A549 (cell line): ENCODE data around the gene RPTOR. TPM values are rescaled to one million over a fixed set of nuclear protein-coding genes. Genes with fewer than 3 reads are reported as not detected.

Source experiments
- ATAC-seq, 2 experiments: fragments of 200-7000 bp in 1 of 2; fragments of >200 bp in 1 of 2; cut with Nextera tagmentation in 1 of 2; cut with Tn5 transposase in 1 of 2; 3 replicates each; pipeline versions ENCODE4 v1.8.0 to v1.9.1; 2018 to 2020; ENCODE audit warnings: mild to moderate bottlenecking in 1 of 2, moderate library complexity in 1 of 2
- CTCF ChIA-PET: fragments of 300-600 bp; sonication (Branson Sonifier 250); formaldehyde crosslinking; extraction: SDS; loops from one replicate; lab custom pipeline; 2021; ENCODE audit warnings: antibody characterized with exemption, inconsistent platforms; lab: Yijun Ruan, JAX
- POLR2A ChIA-PET: fragments of 350-600 bp; formaldehyde crosslinking; extraction: SDS; loops from one replicate; lab custom pipeline; 2021; ENCODE audit warnings: antibody characterized with exemption, inconsistent platforms; lab: Yijun Ruan, JAX
- DNase-seq, 2 experiments: peaks; one replicate each; pipeline versions ENCODE4 v3.0.0 to v3.0.0-alpha.2; 2011 to 2016; ENCODE audit warnings: low read depth in 1 of 2, low spot score in 1 of 2
- FAIRE-seq: peaks from 2 replicates; lab custom pipeline; 2011; peaks lifted over from hg19 to GRCh38; lab: Jason Lieb, UNC
- H3K27ac ChIP-seq, 2 experiments: fragments of >200 bp; sonication (Bioruptor Twin); formaldehyde crosslinking; 3 replicates each; pipeline ENCODE4 v1.5.1; 2016 to 2017
- H3K4me1 ChIP-seq: fragments of >200 bp; sonication (Bioruptor Twin); formaldehyde crosslinking; 3 replicates; pipeline ENCODE4 v1.6.1; 2016
- H3K4me2 ChIP-seq: fragments of >200 bp; sonication (Bioruptor Twin); formaldehyde crosslinking; 3 replicates; pipeline ENCODE4 v1.6.1; 2016
- H3K4me3 ChIP-seq: fragments of >200 bp; sonication (Bioruptor Twin); formaldehyde crosslinking; 3 replicates; pipeline ENCODE4 v1.5.1; 2016
- H3K9me3 ChIP-seq: fragments of >200 bp; sonication (Bioruptor Twin); formaldehyde crosslinking; 3 replicates; pipeline ENCODE4 v1.6.1; 2016
- EHMT2 ChIP-seq: fragments of 200-600 bp; sonication (generic); IDR thresholded peaks from 2 replicates; pipeline ENCODE4 v1.6.1; 2016; ENCODE audit warnings: antibody characterized with exemption, low read depth, mild to moderate bottlenecking, moderate library complexity
- EP300 ChIP-seq, 2 experiments: fragments of >200 bp; sonication (Bioruptor Twin); formaldehyde crosslinking; IDR thresholded peaks; 2 replicates in 1 of 2; 3 replicates in 1 of 2; pipeline ENCODE4 v1.6.1; 2016 to 2017
- ESRRA ChIP-seq: fragments of 150-350 bp; IDR thresholded peaks from 2 replicates; pipeline ENCODE4 v1.6.1; 2014; ENCODE audit warnings: mild to moderate bottlenecking, low read length, borderline replicate concordance
- FOXS1 ChIP-seq: fragments of 250-450 bp; sonication (Bioruptor Pico); IDR thresholded peaks from 2 replicates; pipeline ENCODE4 v1.5.0; 2020; ENCODE audit warnings: mild to moderate bottlenecking, moderate library complexity
- GATA3 ChIP-seq: IDR thresholded peaks from 2 replicates; pipeline ENCODE4 v1.6.1; 2012; ENCODE audit warnings: borderline replicate concordance
- HEYL ChIP-seq: fragments of 250-450 bp; sonication (Bioruptor Pico); IDR thresholded peaks from 2 replicates; pipeline ENCODE4 v1.8.0; 2021; ENCODE audit warnings: mild to moderate bottlenecking, moderate library complexity
- HOXB13 ChIP-seq: fragments of 250-450 bp; sonication (Bioruptor Pico); IDR thresholded peaks from 2 replicates; pipeline ENCODE4 v1.5.0; 2020; ENCODE audit warnings: low read depth, mild to moderate bottlenecking, moderate library complexity
- HOXB5 ChIP-seq: fragments of 250-450 bp; sonication (Bioruptor Pico); IDR thresholded peaks from 2 replicates; pipeline ENCODE4 v1.5.0; 2020; ENCODE audit warnings: mild to moderate bottlenecking, moderate library complexity
- JUNB ChIP-seq: fragments of >200 bp; sonication (Bioruptor Twin); formaldehyde crosslinking; IDR thresholded peaks from 2 replicates; pipeline ENCODE4 v1.6.1; 2016
- MAFK ChIP-seq: fragments of 450-650 bp; IDR thresholded peaks from 2 replicates; pipeline ENCODE4 v1.6.1; 2014; ENCODE audit not compliant: partially characterized antibody
- MYC ChIP-seq: IDR thresholded peaks from 2 replicates; pipeline ENCODE4 v1.6.1; 2012; ENCODE audit warnings: mild to moderate bottlenecking, inconsistent platforms, low read length, improper control_type of control experiment, borderline replicate concordance
- NPAS2 ChIP-seq: fragments of 250-450 bp; sonication (Bioruptor Pico); IDR thresholded peaks from 2 replicates; pipeline ENCODE4 v1.8.0; 2022; ENCODE audit warnings: mild to moderate bottlenecking, moderate library complexity, borderline replicate concordance
- NR3C1 ChIP-seq: fragments of >200 bp; sonication (Bioruptor Twin); formaldehyde crosslinking; IDR thresholded peaks from 3 replicates; pipeline ENCODE4 v1.6.1; 2017
- PHF8 ChIP-seq: fragments of 200-600 bp; sonication (generic); IDR thresholded peaks from 2 replicates; pipeline ENCODE4 v1.6.1; 2016; ENCODE audit warnings: low read depth, mild to moderate bottlenecking, antibody characterized with exemption, moderate library complexity, borderline replicate concordance
- RCOR1 ChIP-seq: fragments of 150-350 bp; IDR thresholded peaks from 2 replicates; pipeline ENCODE4 v1.6.1; 2014; ENCODE audit warnings: antibody characterized with exemption, low read length, low read depth
- RFX5 ChIP-seq: fragments of 450-650 bp; IDR thresholded peaks from 2 replicates; pipeline ENCODE4 v1.7.1; 2014; ENCODE audit warnings: antibody characterized with exemption, mild to moderate bottlenecking, moderate library complexity
- RNF2 ChIP-seq: fragments of 200-600 bp; sonication (generic); IDR thresholded peaks from 2 replicates; pipeline ENCODE4 v1.6.1; 2016; ENCODE audit warnings: low read depth, mild to moderate bottlenecking, antibody characterized with exemption, moderate library complexity, borderline replicate concordance
- TFCP2L1 ChIP-seq: fragments of 250-450 bp; sonication (Bioruptor Pico); IDR thresholded peaks from 2 replicates; pipeline ENCODE4 v1.5.0; 2021; ENCODE audit warnings: mild to moderate bottlenecking
- TP53 ChIP-seq: fragments of 250-450 bp; sonication (Bioruptor Pico); IDR thresholded peaks from 2 replicates; pipeline ENCODE4 v1.5.0; 2021; ENCODE audit warnings: mild to moderate bottlenecking, moderate library complexity
- ZC3H11A ChIP-seq: fragments of 450-650 bp; IDR thresholded peaks from 2 replicates; pipeline ENCODE4 v1.6.1; 2014; ENCODE audit warnings: antibody characterized with exemption, mild to moderate bottlenecking
- ZSCAN20 ChIP-seq: fragments of 250-450 bp; sonication (Bioruptor Pico); IDR thresholded peaks from 2 replicates; pipeline ENCODE4 v1.8.0; 2022; ENCODE audit warnings: mild to moderate bottlenecking, moderate library complexity
- WGBS: methylation state at CpG from one replicate; pipeline ENCODE4 v1.1.6; 2017; ENCODE audit errors: missing lambda C conversion rate; 5-methylcytosine and 5-hydroxymethylcytosine counted together
- polyA plus RNA-seq, 4 experiments: library from polyadenylated mRNA; depleted of rRNA in 3 of 4; stranded (reverse); fragments of >200 nt; fragmentation: RNase III in 1 of 4; extraction: RNeasy Plus Mini Kit Qiagen cat#74134 plus additional on column Dnase treatment in 1 of 4; gene quantifications; 2 replicates in 3 of 4; 3 replicates in 1 of 4; pipeline ENCODE4 v1.2.3, GENCODE V29; 2011 to 2017
- TF ChIP-seq, protein P1 (sequence below): IDR thresholded peaks from 2 replicates; pipeline ENCODE4 v1.6.1; 2012; ENCODE audit warnings: low read depth, borderline replicate concordance
- TF ChIP-seq, protein P2 (sequence below): IDR thresholded peaks from 2 replicates; pipeline ENCODE4 v1.6.1; 2012
- TF ChIP-seq, protein P3 (sequence below): fragments of >200 bp; sonication (Bioruptor Twin); formaldehyde crosslinking; IDR thresholded peaks from 2 replicates; pipeline ENCODE4 v1.6.1; 2016
- TF ChIP-seq, protein P4 (sequence below): IDR thresholded peaks from 2 replicates; pipeline ENCODE4 v1.6.1; 2012
- TF ChIP-seq, protein P5 (sequence below): fragments of 250-450 bp; sonication (Bioruptor Pico); IDR thresholded peaks from 2 replicates; pipeline ENCODE4 v1.5.0; 2020; ENCODE audit warnings: low read depth, mild to moderate bottlenecking, moderate library complexity

The RPTOR gene
- polyA plus RNA-seq, 2 of the 4 experiments (the other 2 are of a cell fraction) = 10.8 to 27.1 TPM

DNA sequence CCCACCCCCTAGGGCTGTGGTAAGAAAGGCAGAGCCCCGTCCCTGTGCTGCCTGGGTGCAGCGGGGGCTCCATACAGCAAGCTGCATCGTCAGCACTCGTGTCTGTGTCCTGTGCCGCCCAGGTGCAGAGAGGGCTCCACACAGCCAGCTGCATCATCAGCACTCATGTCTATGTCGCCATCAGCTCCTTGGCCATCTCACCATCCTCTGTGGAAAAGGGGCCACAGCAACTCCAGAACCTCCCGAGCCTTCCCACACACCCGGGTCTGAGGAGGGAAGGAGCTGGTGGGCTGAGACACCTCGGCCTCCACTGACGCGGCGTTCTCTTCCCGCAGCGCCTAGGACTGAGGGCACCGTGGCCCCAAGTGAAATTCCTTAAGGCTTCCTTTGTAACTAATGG, 374.1 kb downstream of the RPTOR start:
- ChIA-PET CTCF (interaction anchor here (0.6 to 1.2 kb wide), 3 partner anchors 9 to 920 kb away, joined by 3 to 5 read pairs (median 4); no protein-coding TSS in a partner anchor), POLR2A (no interaction called here)
- H3K4me2 ChIP-seq = no peak overlapping the region
- H3K4me1 ChIP-seq = no peaks in the 10 kb centered on the region
- 90% methylated on average over 15 of the region's 15 CpGs for WGBS
- H3K9me3 ChIP-seq = no peaks in the 10 kb centered on the region
- TF ChIP-seq, protein P1, sequence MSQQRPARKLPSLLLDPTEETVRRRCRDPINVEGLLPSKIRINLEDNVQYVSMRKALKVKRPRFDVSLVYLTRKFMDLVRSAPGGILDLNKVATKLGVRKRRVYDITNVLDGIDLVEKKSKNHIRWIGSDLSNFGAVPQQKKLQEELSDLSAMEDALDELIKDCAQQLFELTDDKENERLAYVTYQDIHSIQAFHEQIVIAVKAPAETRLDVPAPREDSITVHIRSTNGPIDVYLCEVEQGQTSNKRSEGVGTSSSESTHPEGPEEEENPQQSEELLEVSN = no peak
- TF ChIP-seq TFCP2L1 (CRISPR knock-in tag) (no peak), MAFK (no peak), ZC3H11A (no peak), ESRRA (no peak), NR3C1 (no peak), RCOR1 (no peak), HEYL (CRISPR knock-in tag) (no peak), RFX5 (no peak), RNF2 (no peak), NPAS2 (no peak), FOXS1 (CRISPR knock-in tag) (no peak), JUNB (no peak)
- TF ChIP-seq, protein P2, sequence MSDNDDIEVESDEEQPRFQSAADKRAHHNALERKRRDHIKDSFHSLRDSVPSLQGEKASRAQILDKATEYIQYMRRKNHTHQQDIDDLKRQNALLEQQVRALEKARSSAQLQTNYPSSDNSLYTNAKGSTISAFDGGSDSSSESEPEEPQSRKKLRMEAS = no peak
- TF ChIP-seq, protein P3, sequence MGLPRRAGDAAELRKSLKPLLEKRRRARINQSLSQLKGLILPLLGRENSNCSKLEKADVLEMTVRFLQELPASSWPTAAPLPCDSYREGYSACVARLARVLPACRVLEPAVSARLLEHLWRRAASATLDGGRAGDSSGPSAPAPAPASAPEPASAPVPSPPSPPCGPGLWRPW = no peak
- TF ChIP-seq, protein P4, sequence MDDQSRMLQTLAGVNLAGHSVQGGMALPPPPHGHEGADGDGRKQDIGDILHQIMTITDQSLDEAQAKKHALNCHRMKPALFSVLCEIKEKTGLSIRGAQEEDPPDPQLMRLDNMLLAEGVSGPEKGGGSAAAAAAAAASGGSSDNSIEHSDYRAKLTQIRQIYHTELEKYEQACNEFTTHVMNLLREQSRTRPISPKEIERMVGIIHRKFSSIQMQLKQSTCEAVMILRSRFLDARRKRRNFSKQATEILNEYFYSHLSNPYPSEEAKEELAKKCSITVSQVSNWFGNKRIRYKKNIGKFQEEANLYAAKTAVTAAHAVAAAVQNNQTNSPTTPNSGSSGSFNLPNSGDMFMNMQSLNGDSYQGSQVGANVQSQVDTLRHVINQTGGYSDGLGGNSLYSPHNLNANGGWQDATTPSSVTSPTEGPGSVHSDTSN = no peak
- no peak for DNase-seq
- no peak overlapping the region for H3K27ac ChIP-seq
- H3K4me3 ChIP-seq = no peak overlapping the region
- no peak for FAIRE-seq
- no peak for ATAC-seq

DNA sequence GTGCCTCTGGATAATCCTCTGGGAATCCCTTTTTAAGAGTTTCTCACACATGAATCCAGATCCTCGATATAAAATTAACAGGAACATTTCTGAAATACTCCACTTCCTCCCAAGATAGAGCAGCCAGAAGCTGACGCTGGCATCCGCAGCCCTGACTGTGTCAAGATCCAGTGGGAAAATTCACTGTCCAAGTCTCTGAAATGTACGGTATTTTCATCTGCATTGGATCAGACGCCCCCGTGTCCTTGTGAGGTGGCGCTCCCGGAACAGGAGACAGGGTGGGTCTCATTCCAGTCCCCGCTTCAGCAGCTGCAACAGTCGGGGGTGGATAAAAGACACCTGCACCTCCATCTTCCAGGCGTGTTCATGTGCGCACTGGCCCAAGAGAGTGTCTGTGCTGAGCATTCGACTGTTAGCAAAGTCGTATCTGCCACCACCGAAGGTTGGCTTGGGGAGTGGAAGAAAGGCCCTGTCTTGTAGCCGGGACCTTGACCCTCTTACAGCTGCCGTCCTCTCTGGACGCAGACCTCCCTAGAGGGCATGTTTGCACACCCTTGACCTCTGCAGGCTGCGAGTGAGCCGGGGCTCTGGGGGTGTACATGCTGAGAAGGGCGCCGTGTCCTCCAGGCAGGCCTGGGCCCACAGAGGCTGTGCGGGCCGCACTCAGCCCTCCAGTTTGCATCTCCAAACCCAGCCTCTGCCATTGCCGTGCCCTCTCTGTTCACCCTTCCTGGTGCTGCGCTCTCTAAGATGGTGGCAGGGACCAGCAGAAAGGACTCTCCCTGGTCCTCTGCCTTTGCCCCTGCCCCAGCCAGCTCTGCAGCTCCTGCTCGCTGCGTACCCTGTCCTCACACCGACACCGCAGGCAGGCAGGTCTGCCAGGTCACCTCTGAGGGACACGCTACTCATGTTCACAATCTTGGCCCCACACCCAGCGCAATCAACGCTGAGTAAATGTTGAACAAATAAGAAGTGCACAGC, 375.0 kb downstream of the RPTOR start:
- ATAC-seq = no peak
- no peak for FAIRE-seq
- no peak overlapping the region for H3K4me2 ChIP-seq

DNA sequence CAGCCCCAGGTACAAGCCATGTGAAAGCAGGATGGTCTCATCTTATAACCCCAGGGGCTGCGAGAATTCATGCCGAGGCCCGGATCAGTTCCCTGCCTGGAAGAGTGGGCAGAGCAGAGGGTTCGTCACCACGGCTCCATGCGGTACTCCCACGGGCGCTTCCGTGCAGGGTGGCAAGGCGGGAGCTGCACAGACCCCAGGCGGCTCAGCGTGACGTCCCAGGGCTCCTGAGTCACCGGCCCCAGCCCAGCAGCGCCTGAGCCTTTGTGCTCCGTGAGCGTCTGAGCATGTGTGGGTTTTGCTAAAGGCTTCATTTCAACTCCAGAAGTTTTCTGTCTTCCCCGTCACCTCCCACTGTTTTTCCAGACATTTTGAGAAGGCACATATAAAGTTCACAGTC, 375.8 kb downstream of the RPTOR start:
- no peaks in the 10 kb centered on the region for H3K9me3 ChIP-seq
- no peak for ATAC-seq
- H3K4me1 ChIP-seq = no peaks in the 10 kb centered on the region
- no peak overlapping the region for H3K4me2 ChIP-seq
- ChIA-PET POLR2A (no interaction called here), CTCF (interaction anchor here (1.3 kb wide), 2 partner anchors 9 to 345 kb away, joined by 3 read pairs; no protein-coding TSS in a partner anchor)
- no peak overlapping the region for H3K4me3 ChIP-seq
- DNase-seq = no peak
- TF ChIP-seq MYC = no peak
- TF ChIP-seq ZC3H11A = no peak
- TF ChIP-seq, protein P5, sequence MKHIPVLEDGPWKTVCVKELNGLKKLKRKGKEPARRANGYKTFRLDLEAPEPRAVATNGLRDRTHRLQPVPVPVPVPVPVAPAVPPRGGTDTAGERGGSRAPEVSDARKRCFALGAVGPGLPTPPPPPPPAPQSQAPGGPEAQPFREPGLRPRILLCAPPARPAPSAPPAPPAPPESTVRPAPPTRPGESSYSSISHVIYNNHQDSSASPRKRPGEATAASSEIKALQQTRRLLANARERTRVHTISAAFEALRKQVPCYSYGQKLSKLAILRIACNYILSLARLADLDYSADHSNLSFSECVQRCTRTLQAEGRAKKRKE (CRISPR knock-in tag) = no peak
- no peak for TF ChIP-seq TP53 (CRISPR knock-in tag)
- TF ChIP-seq EP300 (IDR thresholded peaks at IDR 0.05) = no peak
- TF ChIP-seq HOXB5 = no peak
- no peak for TF ChIP-seq ZSCAN20 (CRISPR knock-in tag)
- TF ChIP-seq PHF8 = no peak
- TF ChIP-seq GATA3 = no peak
- TF ChIP-seq EHMT2 = no peak
- H3K27ac ChIP-seq = no peak overlapping the region
- WGBS = 96% methylated on average over 18 of the region's 18 CpGs
- no peak for FAIRE-seq

More for the DNA sequence above, 375.0 kb downstream of the RPTOR start:
- WGBS = 92% methylated on average over 33 of the region's 33 CpGs
- CTCF ChIA-PET = interaction anchor here (0.6 to 1.3 kb wide), 3 partner anchors 8 to 921 kb away, joined by 3 to 4 read pairs (median 3); no protein-coding TSS in a partner anchor
- DNase-seq = no peak
- no peak for TF ChIP-seq HOXB13 (CRISPR knock-in tag)
- Histone ChIP-seq H3K9me3 (no peaks in the 10 kb centered on the region), H3K27ac (no peak overlapping the region), H3K4me3 (no peak overlapping the region), H3K4me1 (no peaks in the 10 kb centered on the region)
- POLR2A ChIA-PET = no interaction called here
